ACHN (cell line): ENCODE data around the gene ACTR8.
A peak's percentile ranks its signal among the peaks of the same experiment; 100 is the strongest.
"Not testable (repeated sequence)": the region's sequence is repeated elsewhere in the genome, so short reads cannot be mapped to it uniquely, and the experiment has no call there.

Experiments used
- DNase-seq: peaks from one replicate; pipeline ENCODE4 v3.0.0-alpha.2; 2015
- in situ Hi-C: cut with HindIII; loops from 2 replicates; pipeline ENCODE4 v1.10.0; 2017; ENCODE audit warnings: low sequenced_read_pairs, low pct_ligation_motif_present, low pct_unique_long_range_greater_than_20kb

Gene ACTR8

GRCh38 chr3:53881691-53882593 is at the start of gene ACTR8:
TSS of gene ACTR8 (minus strand) at chr3:53882152. CDS start at chr3:53882101, 51 bp downstream.
- in situ Hi-C loops: no loop called here
- DNase-seq: peak; percentile 78

GRCh38 chr3:53927208-53927872 is 45.4 kb upstream of the ACTR8 start:
- in situ Hi-C loops: not testable (repeated sequence)

GRCh38 chr3:53921296-53921695 is 39.3 kb upstream of the ACTR8 start:
- in situ Hi-C loops: no loop called here
- DNase-seq: peak; percentile 20

More at GRCh38 chr3:53927208-53927872, 45.4 kb upstream of the ACTR8 start:
- not testable (repeated sequence) for DNase-seq

GRCh38 chr3:53919741-53920140 is 37.8 kb upstream of the ACTR8 start:
- no peak for DNase-seq
- in situ Hi-C loops: no loop called here

- no peak for DNase-seq
- in situ Hi-C loops: no loop called here
Measured at GRCh38 chr3:53913401-53913800, 31.4 kb upstream of the ACTR8 start.

- no peak for DNase-seq
- in situ Hi-C loops: no loop called here
Measured at GRCh38 chr3:53902711-53903110, 20.8 kb upstream of the ACTR8 start.

- DNase-seq: no peak
- in situ Hi-C loops: no loop called here
Measured at GRCh38 chr3:53902067-53902466, 20.1 kb upstream of the ACTR8 start.

- no peak for DNase-seq
- in situ Hi-C loops: no loop called here
Measured at GRCh38 chr3:53900666-53901331, 18.8 kb upstream of the ACTR8 start.

GRCh38 chr3:53899750-53900149 is 17.8 kb upstream of the ACTR8 start:
- DNase-seq: no peak
- in situ Hi-C loops: no loop called here

GRCh38 chr3:53892286-53892637 is 10.3 kb upstream of the ACTR8 start:
- in situ Hi-C loops: no loop called here
- no peak for DNase-seq

- in situ Hi-C loops: no loop called here
- DNase-seq: peak; percentile 98
Measured at GRCh38 chr3:53891497-53892285, 9.7 kb upstream of the ACTR8 start, which contains the start of gene SELENOK. TSS of gene SELENOK (minus strand) at chr3:53891859.

- in situ Hi-C loops: no loop called here
- peak; percentile 42 for DNase-seq
Measured at GRCh38 chr3:53890726-53891475, 8.9 kb upstream of the ACTR8 start.

GRCh38 chr3:53888232-53888631 is 6.3 kb upstream of the ACTR8 start:
- DNase-seq: no peak
- in situ Hi-C loops: no loop called here

GRCh38 chr3:53887446-53887845 is 5.5 kb upstream of the ACTR8 start:
- no peak for DNase-seq
- in situ Hi-C loops: no loop called here

GRCh38 chr3:53885239-53885638 is 3.3 kb upstream of the ACTR8 start:
- in situ Hi-C loops: no loop called here
- no peak for DNase-seq

- in situ Hi-C loops: no loop called here
- DNase-seq: no peak
Measured at GRCh38 chr3:53884623-53885022, 2.7 kb upstream of the ACTR8 start.

- in situ Hi-C loops: no loop called here
- no peak for DNase-seq
Measured at GRCh38 chr3:53883008-53883407, 1.1 kb upstream of the ACTR8 start.
